ENCODE data around the gene ZBTB5. TPM values are rescaled to one million over a fixed set of nuclear protein-coding genes. Genes with fewer than 3 reads are reported as not detected.

The ZBTB5 gene
- total and polyA plus RNA-seq, 2 donors from 2014 or later: 6.1 to 14.1 TPM

DNA sequence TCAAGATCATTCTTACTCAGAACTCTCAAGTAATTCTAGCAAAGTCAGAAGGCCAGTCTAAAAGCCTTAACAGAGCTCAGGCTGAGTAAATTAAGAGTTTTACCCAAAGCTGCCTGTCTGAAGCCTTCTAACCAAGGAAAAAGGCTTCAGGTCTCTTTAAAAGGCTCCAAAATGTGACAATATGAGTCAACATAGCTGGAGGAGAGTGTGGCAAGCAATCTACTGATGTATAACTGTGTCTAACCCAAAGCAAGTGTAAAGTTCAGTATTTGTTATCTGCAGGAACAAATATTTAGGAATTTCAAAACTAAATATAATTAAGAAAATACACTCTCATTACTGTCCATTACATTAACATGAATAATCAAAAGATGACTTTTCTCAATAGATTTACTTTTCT is 11.0 kb downstream of the ZBTB5 start:
- no peaks in the 10 kb centered on the region for H3K27me3 ChIP-seq (ENCODE audit: control insufficient read depth, insufficient read depth, low read length)
- intact Hi-C loops (cut with DNase I): no loop called here
- no peak overlapping the region for H3K27ac ChIP-seq (ENCODE audit: low read depth in 2 of 2, low read length in 2 of 2)
- DNase-seq (no peak), FAIRE-seq (no peak)
- TF ChIP-seq, protein P1, sequence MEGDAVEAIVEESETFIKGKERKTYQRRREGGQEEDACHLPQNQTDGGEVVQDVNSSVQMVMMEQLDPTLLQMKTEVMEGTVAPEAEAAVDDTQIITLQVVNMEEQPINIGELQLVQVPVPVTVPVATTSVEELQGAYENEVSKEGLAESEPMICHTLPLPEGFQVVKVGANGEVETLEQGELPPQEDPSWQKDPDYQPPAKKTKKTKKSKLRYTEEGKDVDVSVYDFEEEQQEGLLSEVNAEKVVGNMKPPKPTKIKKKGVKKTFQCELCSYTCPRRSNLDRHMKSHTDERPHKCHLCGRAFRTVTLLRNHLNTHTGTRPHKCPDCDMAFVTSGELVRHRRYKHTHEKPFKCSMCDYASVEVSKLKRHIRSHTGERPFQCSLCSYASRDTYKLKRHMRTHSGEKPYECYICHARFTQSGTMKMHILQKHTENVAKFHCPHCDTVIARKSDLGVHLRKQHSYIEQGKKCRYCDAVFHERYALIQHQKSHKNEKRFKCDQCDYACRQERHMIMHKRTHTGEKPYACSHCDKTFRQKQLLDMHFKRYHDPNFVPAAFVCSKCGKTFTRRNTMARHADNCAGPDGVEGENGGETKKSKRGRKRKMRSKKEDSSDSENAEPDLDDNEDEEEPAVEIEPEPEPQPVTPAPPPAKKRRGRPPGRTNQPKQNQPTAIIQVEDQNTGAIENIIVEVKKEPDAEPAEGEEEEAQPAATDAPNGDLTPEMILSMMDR (IDR thresholded peaks at IDR 0.05; ENCODE audit: borderline replicate concordance, extremely low read depth, insufficient read depth): no peak
- no peak overlapping the region for H3K9ac ChIP-seq (ENCODE audit: low read length in 3 of 3)
- peaks cover 0 to 19% (median 14%) of the 10 kb centered on the region in 3 donors for H3K4me1 ChIP-seq (ENCODE audit: control insufficient read depth in 2 of 3, insufficient read depth in 2 of 3, low read depth in 1 of 3, low read length in 3 of 3)
- H3K9me3 ChIP-seq (ENCODE audit: control insufficient read depth in 2 of 3, insufficient read depth in 1 of 3, low read length in 3 of 3): peaks cover 0 to 5% (median 0%) of the 10 kb centered on the region in 3 donors
- no peak overlapping the region for H3K4me3 ChIP-seq (ENCODE audit: low read length in 3 of 3)
- no peaks in the 10 kb centered on the region for H3K36me3 ChIP-seq (ENCODE audit: control insufficient read depth in 2 of 3, insufficient read depth in 3 of 3, low read length in 3 of 3)

DNA sequence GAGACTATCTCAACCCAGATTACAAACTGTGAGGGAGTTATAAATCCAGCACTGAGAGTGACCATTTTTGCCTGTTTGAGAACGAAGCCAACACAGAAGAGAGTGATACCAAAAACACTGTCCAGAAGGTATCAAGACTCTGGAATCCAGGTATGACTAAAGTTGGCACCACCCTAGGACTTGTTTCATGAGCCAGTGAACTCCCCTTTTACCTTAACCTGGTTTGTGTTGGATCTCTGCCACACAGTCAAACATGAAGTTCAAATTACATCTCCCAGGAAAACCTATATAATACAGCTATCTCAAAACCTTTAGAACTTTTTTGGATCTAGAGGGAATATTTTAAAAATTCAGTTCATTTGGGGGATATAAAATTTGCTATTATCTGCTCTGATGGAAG is 11.4 kb downstream of the ZBTB5 start:
- intact Hi-C loops (cut with DNase I): no loop called here
- Histone ChIP-seq H3K9me3 (ENCODE audit: control insufficient read depth in 2 of 3, insufficient read depth in 1 of 3, low read length in 3 of 3) (peaks cover 0 to 5% (median 0%) of the 10 kb centered on the region in 3 donors), H3K27ac (ENCODE audit: low read depth in 2 of 2, low read length in 2 of 2) (no peak overlapping the region), H3K4me1 (ENCODE audit: control insufficient read depth in 2 of 3, insufficient read depth in 2 of 3, low read depth in 1 of 3, low read length in 3 of 3) (peaks cover 0 to 19% (median 14%) of the 10 kb centered on the region in 3 donors), H3K27me3 (ENCODE audit: control insufficient read depth, insufficient read depth, low read length) (no peaks in the 10 kb centered on the region), H3K4me3 (ENCODE audit: low read length in 3 of 3) (no peak overlapping the region), H3K36me3 (ENCODE audit: control insufficient read depth in 2 of 3, insufficient read depth in 3 of 3, low read length in 3 of 3) (no peaks in the 10 kb centered on the region), H3K9ac (ENCODE audit: low read length in 3 of 3) (no peak overlapping the region)
- TF ChIP-seq, protein P1 (IDR thresholded peaks at IDR 0.05; ENCODE audit: borderline replicate concordance, extremely low read depth, insufficient read depth): no peak
- DNase-seq: no peak
- no peak for FAIRE-seq

DNA sequence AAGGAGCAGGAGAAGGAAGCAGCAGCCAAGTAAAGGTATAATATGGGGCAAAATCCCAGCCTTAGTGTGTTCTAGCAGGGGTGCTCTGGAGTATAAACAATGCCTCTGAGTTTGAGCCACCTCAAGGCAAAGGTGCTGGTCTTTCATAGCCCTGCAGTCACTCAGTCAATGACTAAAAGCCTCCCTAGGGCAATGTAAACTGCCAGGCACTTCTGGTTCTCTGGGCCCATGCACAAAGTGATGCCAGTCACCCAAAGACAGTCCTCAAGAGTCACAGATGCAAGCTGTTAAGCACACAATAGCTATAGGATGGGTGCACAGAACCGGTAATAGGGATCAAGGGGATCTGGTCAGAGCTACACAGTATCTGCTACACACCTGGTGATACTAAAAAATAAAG is 12.6 kb downstream of the ZBTB5 start:
- no peaks in the 10 kb centered on the region for H3K36me3 ChIP-seq (ENCODE audit: control insufficient read depth in 2 of 3, insufficient read depth in 3 of 3, low read length in 3 of 3)
- FAIRE-seq (no peak), DNase-seq (no peak)
- no peaks in the 10 kb centered on the region for H3K27me3 ChIP-seq (ENCODE audit: control insufficient read depth, insufficient read depth, low read length)
- intact Hi-C loops (cut with DNase I): no loop called here
- no peak overlapping the region for H3K27ac ChIP-seq (ENCODE audit: low read depth in 2 of 2, low read length in 2 of 2)
- H3K4me1 ChIP-seq (ENCODE audit: control insufficient read depth in 2 of 3, insufficient read depth in 2 of 3, low read depth in 1 of 3, low read length in 3 of 3): peaks cover 0 to 14% (median 11%) of the 10 kb centered on the region in 3 donors
- TF ChIP-seq, protein P1 (IDR thresholded peaks at IDR 0.05; ENCODE audit: borderline replicate concordance, extremely low read depth, insufficient read depth): no peak
- H3K4me3 ChIP-seq (ENCODE audit: low read length in 3 of 3): no peak overlapping the region
- no peak overlapping the region for H3K9ac ChIP-seq (ENCODE audit: low read length in 3 of 3)
- H3K9me3 ChIP-seq (ENCODE audit: control insufficient read depth in 2 of 3, insufficient read depth in 1 of 3, low read length in 3 of 3): peaks cover 0 to 5% (median 0%) of the 10 kb centered on the region in 3 donors

DNA sequence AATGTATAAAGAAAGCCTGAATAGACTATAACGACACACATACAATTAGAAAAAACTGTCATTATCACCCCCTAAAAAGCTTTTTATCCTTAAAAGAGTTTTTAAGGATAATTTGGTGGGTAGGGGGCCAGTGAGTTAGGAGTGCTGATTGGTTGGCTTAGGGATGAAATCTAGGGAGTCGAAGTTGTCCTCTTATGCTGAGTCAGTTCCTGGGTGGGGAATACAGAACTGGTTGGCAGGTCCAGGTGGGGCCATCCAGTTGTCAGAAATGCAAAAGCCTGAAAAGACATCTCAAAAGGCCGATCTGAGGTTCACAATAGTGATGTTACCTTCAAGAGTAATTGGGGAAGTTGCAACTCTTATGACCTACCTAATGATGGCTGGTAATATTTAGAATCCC is 13.6 kb downstream of the ZBTB5 start:
- no peak overlapping the region for H3K4me3 ChIP-seq (ENCODE audit: low read length in 3 of 3)
- peaks cover 0 to 14% (median 11%) of the 10 kb centered on the region in 3 donors for H3K4me1 ChIP-seq (ENCODE audit: control insufficient read depth in 2 of 3, insufficient read depth in 2 of 3, low read depth in 1 of 3, low read length in 3 of 3)
- intact Hi-C loops (cut with DNase I): no loop called here
- no peak overlapping the region for H3K9ac ChIP-seq (ENCODE audit: low read length in 3 of 3)
- no peak for DNase-seq
- TF ChIP-seq, protein P1 (IDR thresholded peaks at IDR 0.05; ENCODE audit: borderline replicate concordance, extremely low read depth, insufficient read depth): no peak
- no peaks in the 10 kb centered on the region for H3K36me3 ChIP-seq (ENCODE audit: control insufficient read depth in 2 of 3, insufficient read depth in 3 of 3, low read length in 3 of 3)
- no peaks in the 10 kb centered on the region for H3K27me3 ChIP-seq (ENCODE audit: control insufficient read depth, insufficient read depth, low read length)
- FAIRE-seq: no peak
- H3K9me3 ChIP-seq (ENCODE audit: control insufficient read depth in 2 of 3, insufficient read depth in 1 of 3, low read length in 3 of 3): peaks cover 0 to 5% (median 0%) of the 10 kb centered on the region in 3 donors
- no peak overlapping the region for H3K27ac ChIP-seq (ENCODE audit: low read depth in 2 of 2, low read length in 2 of 2)

Data from kidney (tissue), 14 donors.